Upper lobe of left lung (tissue), 6 donors: ENCODE measurements around the gene TVP23C. TPM values are rescaled to one million over a fixed set of nuclear protein-coding genes. Genes with fewer than 3 reads are reported as not detected.

Source experiments
- ATAC-seq, 2 donors: fragments of 200-7000 bp; cut with Tn5 transposase; one replicate each; pipeline ENCODE4 v1.9.1; 2022; ENCODE audit warnings: mild to moderate bottlenecking in 2 of 2, moderate library complexity in 2 of 2; ENCODE audit not compliant: low FRiP score in 2 of 2
- DNase-seq, 2 donors: peaks; one replicate each; pipeline ENCODE4 v3.0.0-alpha.2; 2019 to 2020
- H3K27ac ChIP-seq, 4 donors: fragments of 200-600 bp; sonication (generic); one replicate each; pipeline ENCODE4 v1.5.1; 2016 to 2019
- H3K27me3 ChIP-seq, 4 donors: fragments of 200-600 bp; sonication (generic); one replicate each; pipeline ENCODE4 v1.5.1; 2017 to 2019
- H3K36me3 ChIP-seq, 4 donors: fragments of 200-600 bp; sonication (generic); one replicate each; pipeline ENCODE4 v1.5.1; 2016 to 2019
- H3K4me1 ChIP-seq, 4 donors: fragments of 200-600 bp; sonication (generic); one replicate each; pipeline ENCODE4 v1.5.1; 2018 to 2019
- H3K4me3 ChIP-seq, 4 donors: fragments of 200-600 bp; sonication (generic); one replicate each; pipeline ENCODE4 v1.5.1; 2017 to 2019; ENCODE audit warnings: mild to moderate bottlenecking in 2 of 4, moderate library complexity in 1 of 4
- H3K9me3 ChIP-seq, 4 donors: fragments of 200-600 bp; sonication (generic); one replicate each; pipeline ENCODE4 v1.5.1; 2018 to 2019
- CTCF ChIP-seq, 6 experiments: fragments of 450-650 bp in 4 of 6; fragments of 200-600 bp in 2 of 6; sonication (generic) in 2 of 6; IDR thresholded peaks; one replicate each; pipeline ENCODE4 v1.5.1; 2016 to 2019; ENCODE audit warnings: antibody characterized with exemption in 6 of 6
- EP300 ChIP-seq, 4 donors: sonication (generic); formaldehyde crosslinking; IDR thresholded peaks; one replicate each; pipeline ENCODE4 v1.5.1; 2017; ENCODE audit warnings: antibody characterized with exemption in 4 of 4, control low read depth in 2 of 4
- POLR2A ChIP-seq, 4 donors: fragments of 450-650 bp; IDR thresholded peaks; one replicate each; pipeline ENCODE4 v1.5.1; 2016 to 2017; ENCODE audit warnings: antibody characterized with exemption in 4 of 4, mild to moderate bottlenecking in 2 of 4
- POLR2AphosphoS5 ChIP-seq, 2 donors: sonication (generic); formaldehyde crosslinking; IDR thresholded peaks; one replicate each; pipeline ENCODE4 v1.5.1; 2017; ENCODE audit warnings: antibody characterized with exemption in 2 of 2
- WGBS, 2 donors: methylation state at CpG; one replicate each; pipeline ENCODE4 v1.1.5; 2017 to 2018; 5-methylcytosine and 5-hydroxymethylcytosine counted together
- total RNA-seq, 6 donors: library from RNA; depleted of rRNA in 4 of 6; stranded (reverse); fragments of >200 nt in 4 of 6; gene quantifications; one replicate each; pipeline versions ENCODE4 v1.1.0 to v1.2.1, GENCODE V29; 2016 to 2021
- donor health status: DM: no; HTN: no; CAD: no; lungs with moderate emphysema.
- donor health status: DM: no; HTN: yes; CAD: no; lungs with severe emphysema.

Gene TVP23C
- total RNA-seq, 6 donors from 2014 or later = 15.3 to 54.0 (median 17.4) TPM

- H3K36me3 ChIP-seq = peaks cover 0 to 4% (median 0%) of the 10 kb centered on the region in 4 donors
- TF ChIP-seq EP300 (IDR thresholded peaks at IDR 0.05) (no peak), POLR2A (IDR thresholded peaks at IDR 0.05) (no peak), CTCF (IDR thresholded peaks at IDR 0.05) (no peak), POLR2AphosphoS5 (IDR thresholded peaks at IDR 0.05) (no peak)
- no peak overlapping the region for H3K4me3 ChIP-seq
- ATAC-seq = no peak
- WGBS, 2 donors = 59 to 66% methylated on average over 4 of the region's 4 CpGs
- H3K27me3 ChIP-seq = no peaks in the 10 kb centered on the region
- no peak overlapping the region for H3K27ac ChIP-seq
- peaks cover 0 to under 1% (median 0%) of the 10 kb centered on the region in 4 donors for H3K4me1 ChIP-seq
- no peak for DNase-seq
- no peaks in the 10 kb centered on the region for H3K9me3 ChIP-seq
These were observed 78.2 kb downstream of the TVP23C start for GRCh38 chr17:15485045-15485444.

DNA sequence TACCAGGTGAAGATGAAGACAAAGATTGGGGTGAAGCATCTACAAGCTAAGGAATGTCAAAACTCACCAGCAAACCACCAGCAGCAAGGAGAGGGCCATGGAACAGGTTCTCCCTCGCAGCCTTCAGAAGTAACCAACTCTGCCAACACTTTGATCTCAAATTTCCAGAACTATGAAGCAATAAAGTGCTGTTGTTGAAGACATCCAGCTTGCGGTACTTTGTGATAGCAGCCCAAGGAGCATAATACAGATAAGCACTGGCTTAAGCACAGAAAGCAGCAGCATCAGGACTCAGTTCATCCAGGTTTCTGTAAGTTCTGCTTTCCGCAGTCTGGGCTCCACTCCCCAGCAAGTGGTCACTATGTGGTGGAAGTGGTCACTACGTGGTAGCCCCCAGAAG is 79.9 kb downstream of the TVP23C start:
- no peaks in the 10 kb centered on the region for H3K27me3 ChIP-seq
- peaks cover 0 to 7% (median 2%) of the 10 kb centered on the region in 4 donors for H3K4me1 ChIP-seq
- ATAC-seq (peak in 1 of 2 donors; percentile 17), DNase-seq (no peak)
- no peak overlapping the region for H3K4me3 ChIP-seq
- H3K9me3 ChIP-seq = no peaks in the 10 kb centered on the region
- H3K27ac ChIP-seq = peak overlapping the region in 1 of 4 donors; percentile 43
- WGBS, 2 donors = 65 to 76% methylated on average over 2 to 4 of the region's 4 CpGs
- TF ChIP-seq POLR2A (IDR thresholded peaks at IDR 0.05) (no peak), POLR2AphosphoS5 (IDR thresholded peaks at IDR 0.05) (no peak), CTCF (IDR thresholded peaks at IDR 0.05) (no peak), EP300 (IDR thresholded peaks at IDR 0.05) (no peak)
- H3K36me3 ChIP-seq = peaks cover 0 to 4% (median 0%) of the 10 kb centered on the region in 4 donors

- Histone ChIP-seq H3K27ac (no peak overlapping the region), H3K4me3 (no peak overlapping the region), H3K4me1 (peaks cover 0 to 7% (median 2%) of the 10 kb centered on the region in 4 donors), H3K9me3 (no peaks in the 10 kb centered on the region), H3K27me3 (no peaks in the 10 kb centered on the region), H3K36me3 (peaks cover 0 to 1% (median 0%) of the 10 kb centered on the region in 4 donors)
- no peak for DNase-seq
- WGBS, 2 donors = 79 to 83% methylated on average over 6 of the region's 6 CpGs
- TF ChIP-seq POLR2A (IDR thresholded peaks at IDR 0.05) = no peak
- no peak for TF ChIP-seq POLR2AphosphoS5 (IDR thresholded peaks at IDR 0.05)
- TF ChIP-seq CTCF (IDR thresholded peaks at IDR 0.05) = no peak
- TF ChIP-seq EP300 (IDR thresholded peaks at IDR 0.05) = no peak
- ATAC-seq = no peak
These were observed 80.8 kb downstream of the TVP23C start for GRCh38 chr17:15482476-15482875.

- peak in 1 of 2 donors; percentile 22 for ATAC-seq
- TF ChIP-seq POLR2A (IDR thresholded peaks at IDR 0.05) (no peak), POLR2AphosphoS5 (IDR thresholded peaks at IDR 0.05) (no peak), CTCF (IDR thresholded peaks at IDR 0.05) (no peak), EP300 (IDR thresholded peaks at IDR 0.05) (no peak)
- WGBS, 2 donors = 77 to 81% methylated on average over 6 of the region's 6 CpGs
- H3K4me3 ChIP-seq = no peak overlapping the region
- DNase-seq = no peak
- no peaks in the 10 kb centered on the region for H3K36me3 ChIP-seq
- H3K27me3 ChIP-seq = no peaks in the 10 kb centered on the region
- H3K27ac ChIP-seq = no peak overlapping the region
- peaks cover 0 to 7% (median 2%) of the 10 kb centered on the region in 4 donors for H3K4me1 ChIP-seq
- no peaks in the 10 kb centered on the region for H3K9me3 ChIP-seq
These were observed 81.8 kb downstream of the TVP23C start for GRCh38 chr17:15481481-15481880.

- WGBS, 2 donors = 74 to 77% methylated on average over 6 of the region's 6 CpGs
- TF ChIP-seq POLR2A (IDR thresholded peaks at IDR 0.05) (no peak), POLR2AphosphoS5 (IDR thresholded peaks at IDR 0.05) (no peak), EP300 (IDR thresholded peaks at IDR 0.05) (no peak), CTCF (IDR thresholded peaks at IDR 0.05) (no peak)
- Histone ChIP-seq H3K27ac (no peak overlapping the region), H3K27me3 (no peaks in the 10 kb centered on the region), H3K4me3 (no peak overlapping the region), H3K4me1 (peaks cover 0 to 7% (median 2%) of the 10 kb centered on the region in 4 donors), H3K9me3 (no peaks in the 10 kb centered on the region), H3K36me3 (no peaks in the 10 kb centered on the region)
- ATAC-seq = no peak
- DNase-seq = no peak
These were observed 83.1 kb downstream of the TVP23C start for GRCh38 chr17:15480204-15480603.
